T follicular helper cell (primary cell): ENCODE measurements around the gene DUSP2.

Source experiments
- DNase-seq: peaks from one replicate; pipeline ENCODE4 v3.0.0-alpha.2; 2020; ENCODE audit warnings: low read depth
- total RNA-seq, 2 experiments: gene quantifications; one replicate each; lab custom pipeline; 2026; lab: John Stamatoyannopoulos, UW

Gene DUSP2
- total RNA-seq = 63.3 to 479 reads per million in 2 experiments

- peak; percentile 82 for DNase-seq
These were observed at the start of gene DUSP2 for GRCh38 chr2:96145036-96145847. Gene DUSP2, minus strand, starts transcription at chr2:96145440. Its CDS starts 86 bp downstream, at chr2:96145354.

DNA sequence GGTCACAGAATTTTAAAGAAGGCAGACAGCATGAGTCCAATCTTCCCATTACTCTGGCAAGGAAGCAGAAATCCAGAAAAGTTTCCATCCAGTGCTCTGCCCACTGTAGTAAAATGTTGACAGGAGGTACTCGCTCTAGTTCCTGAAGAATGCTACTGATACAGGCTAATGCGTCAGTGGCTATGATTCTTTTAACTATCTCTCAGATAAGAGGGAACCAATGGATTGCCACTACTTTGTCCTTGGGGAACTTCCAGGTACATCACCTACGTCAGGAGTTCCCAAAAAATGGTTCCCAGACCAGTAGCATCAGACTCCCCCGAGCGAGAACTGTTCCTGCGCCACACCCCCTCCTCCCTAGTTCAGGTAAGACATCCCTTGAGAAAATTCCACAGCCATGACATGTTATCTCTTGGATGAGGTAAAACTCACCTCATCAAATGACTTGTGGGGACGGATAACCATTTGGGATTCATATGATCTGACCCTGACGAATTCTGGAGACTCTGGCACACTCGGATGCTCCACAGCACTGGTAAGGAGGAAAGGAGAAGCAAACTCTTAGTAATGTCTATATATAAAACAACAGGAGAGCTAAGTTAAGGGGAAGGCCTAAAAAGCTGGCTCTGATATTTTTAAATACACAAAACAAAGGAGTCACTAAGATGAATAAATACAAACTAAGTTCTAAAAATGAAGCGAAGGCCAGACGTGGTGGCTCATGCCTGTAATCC is 46.9 kb upstream of the DUSP2 start:
- DNase-seq = no peak

DNA sequence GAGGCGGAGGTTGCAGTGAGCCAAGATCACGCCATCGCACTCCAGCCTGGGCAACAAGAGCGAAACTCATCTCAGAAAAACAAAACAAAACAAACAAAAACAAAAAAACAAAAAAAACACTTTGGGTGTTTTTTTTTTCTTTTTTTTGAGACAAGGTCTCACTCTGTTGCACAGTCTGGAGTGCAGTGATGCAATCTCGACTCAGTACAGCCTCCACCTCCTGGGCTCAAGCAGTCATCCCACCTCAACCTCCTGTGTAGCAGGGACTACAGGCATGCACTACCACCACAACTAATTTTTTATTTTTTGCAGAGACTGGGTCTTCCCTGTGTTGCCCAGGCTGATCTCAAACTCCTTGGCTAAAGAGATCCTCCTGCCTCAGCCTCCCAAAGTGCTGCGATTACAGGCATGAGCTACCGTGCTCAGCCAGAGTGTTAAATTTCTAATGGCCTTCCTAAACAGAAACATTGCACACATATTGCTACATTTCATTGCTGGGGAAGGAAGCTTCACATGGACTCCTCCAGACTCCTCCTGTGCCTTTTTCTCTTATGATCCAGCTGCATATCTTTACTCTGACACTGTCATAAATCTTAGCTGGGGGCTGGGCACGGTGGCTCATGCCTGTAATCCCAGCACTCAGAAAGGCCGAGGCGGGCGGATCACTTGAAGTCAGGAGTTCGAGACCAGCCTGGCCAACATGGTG is 43.7 kb upstream of the DUSP2 start:
- no peak for DNase-seq

DNA sequence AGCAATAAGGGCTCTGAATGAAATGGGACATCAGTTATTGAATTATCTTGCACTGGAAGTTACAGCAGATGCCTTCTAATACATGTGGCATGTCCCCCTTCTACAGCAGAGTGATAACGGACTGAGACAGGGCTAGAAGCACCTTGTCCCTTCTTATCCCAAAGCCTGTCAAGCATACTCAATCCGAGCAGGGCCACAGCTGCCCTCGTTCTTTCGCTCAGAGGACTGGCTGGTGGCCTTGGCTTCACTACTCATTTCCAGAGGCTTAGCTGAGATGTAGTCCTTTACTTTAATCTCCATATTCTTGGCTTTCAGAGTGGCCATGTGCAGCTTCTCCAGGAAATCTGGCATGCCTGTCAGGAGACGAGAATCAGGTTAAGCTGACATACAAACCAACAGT is 41.3 kb upstream of the DUSP2 start:
- no peak for DNase-seq

DNA sequence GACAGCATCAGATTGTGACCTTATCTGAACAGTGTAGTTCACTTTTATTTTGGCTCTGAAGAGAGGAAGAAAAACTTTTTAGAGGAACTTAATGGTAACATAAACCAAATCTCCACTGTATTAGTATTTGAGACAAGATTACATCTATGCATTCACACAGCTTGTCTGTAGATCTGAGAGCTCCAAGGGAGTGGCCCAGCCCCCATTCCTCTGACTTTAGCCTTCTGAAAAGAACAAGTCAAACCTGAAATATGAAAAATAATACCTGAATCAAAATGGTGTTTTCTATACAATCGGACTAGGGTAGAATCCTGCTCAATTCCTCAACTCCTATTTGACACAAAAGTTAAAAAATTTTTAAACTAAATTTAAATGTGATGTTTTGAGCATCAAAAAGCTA is 40.3 kb upstream of the DUSP2 start:
- DNase-seq = no peak

GRCh38 chr2:96184989-96185388 is 39.7 kb upstream of the DUSP2 start:
- DNase-seq = no peak

GRCh38 chr2:96184188-96184587 is 38.9 kb upstream of the DUSP2 start:
- DNase-seq = no peak

- DNase-seq = no peak
These were observed 36.3 kb upstream of the DUSP2 start for GRCh38 chr2:96181529-96181928.

DNA sequence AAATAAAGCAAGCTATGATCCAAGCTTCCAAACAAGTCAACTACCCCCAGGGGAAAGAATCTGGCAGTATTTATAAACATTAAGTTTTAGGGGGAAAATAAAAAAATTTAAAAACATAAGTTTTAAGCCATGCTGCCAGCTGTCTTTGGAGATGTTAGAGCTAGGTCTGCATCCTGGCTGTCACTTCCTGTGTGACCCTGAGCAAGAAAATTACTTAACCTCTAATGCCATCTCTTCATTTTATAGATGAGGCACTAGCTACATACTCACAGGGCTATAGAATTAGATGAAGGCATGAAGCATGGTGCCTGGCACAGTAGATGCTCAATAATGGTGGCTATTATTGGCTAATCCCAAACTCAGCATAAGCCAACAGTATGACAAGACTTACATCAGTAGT is 35.3 kb upstream of the DUSP2 start:
- no peak for DNase-seq

GRCh38 chr2:96180002-96180401 is 34.8 kb upstream of the DUSP2 start:
- DNase-seq = no peak

DNA sequence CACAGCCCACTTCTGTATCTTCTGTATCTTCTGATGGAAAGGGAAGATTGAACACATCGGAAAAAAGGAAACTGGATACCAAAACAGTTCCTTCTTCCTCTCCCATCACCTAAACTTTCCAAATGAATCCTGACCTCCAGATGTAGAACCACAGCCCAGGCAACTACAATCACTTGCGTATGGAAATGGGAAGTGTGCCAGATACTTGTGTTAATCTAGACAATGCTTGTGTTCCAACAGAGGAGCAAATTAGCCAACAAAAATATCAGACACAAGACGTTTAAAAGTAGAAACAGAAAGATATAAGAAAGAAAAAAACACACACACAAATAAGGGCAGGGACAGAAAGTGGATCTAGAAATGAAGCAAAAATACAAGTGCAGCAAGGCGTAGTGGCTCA is 31.4 kb upstream of the DUSP2 start:
- no peak for DNase-seq

GRCh38 chr2:96175951-96176350 is 30.7 kb upstream of the DUSP2 start:
- no peak for DNase-seq

GRCh38 chr2:96174251-96175144 is 29.3 kb upstream of the DUSP2 start:
- DNase-seq = peak; percentile 73

GRCh38 chr2:96171831-96172230 is 26.6 kb upstream of the DUSP2 start:
- DNase-seq = no peak

- no peak for DNase-seq
These were observed 25.4 kb upstream of the DUSP2 start for GRCh38 chr2:96170626-96171025.

GRCh38 chr2:96169868-96170507 is 24.7 kb upstream of the DUSP2 start:
- DNase-seq = no peak

- DNase-seq = no peak
These were observed 22.3 kb upstream of the DUSP2 start for GRCh38 chr2:96167407-96168013.

DNA sequence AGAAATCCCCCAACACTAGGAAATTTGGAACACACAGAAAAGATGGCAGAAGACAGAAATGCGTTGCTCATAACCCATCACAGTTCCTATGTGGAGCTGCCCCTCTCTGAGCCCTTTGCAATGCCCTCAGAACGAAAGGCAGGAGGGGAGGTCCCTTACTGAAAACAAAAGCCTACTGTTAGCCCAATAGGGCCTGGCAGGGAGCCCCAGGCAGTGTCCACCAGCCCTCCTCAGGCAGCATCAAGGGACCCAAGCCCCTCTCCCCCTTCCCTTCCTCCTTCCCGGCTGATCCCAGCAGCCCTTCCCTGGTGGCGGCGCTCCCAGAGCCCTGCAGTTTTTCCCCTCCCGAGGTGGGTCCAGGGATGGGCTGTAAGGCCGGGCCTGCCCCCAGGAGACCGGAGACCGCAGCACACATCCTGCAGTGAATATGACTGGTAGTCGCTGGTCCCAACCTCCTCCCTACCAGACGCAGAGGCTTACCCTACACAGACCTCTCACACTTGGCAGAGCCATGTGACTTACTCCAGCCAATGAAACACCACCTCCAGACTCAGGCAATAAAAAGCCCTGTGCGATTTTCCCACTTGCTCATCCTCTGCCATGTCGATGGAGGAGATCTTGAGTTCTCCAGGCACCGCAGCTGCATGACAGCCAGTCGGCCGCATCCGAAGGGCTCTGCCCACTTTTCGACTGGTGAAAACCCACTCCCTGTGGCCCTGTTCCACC is 19.4 kb upstream of the DUSP2 start:
- DNase-seq = peak; percentile 36

GRCh38 chr2:96163768-96164429 is 18.7 kb upstream of the DUSP2 start:
- peak; percentile 48 for DNase-seq

- DNase-seq = no peak
These were observed 18.2 kb upstream of the DUSP2 start for GRCh38 chr2:96163415-96163767.
